Pancreas (tissue), 10 donors: Measurements from ENCODE around the gene ARF1. TPM values are rescaled to one million over a fixed set of nuclear protein-coding genes. Genes with fewer than 3 reads are reported as not detected.

Source experiments
- ATAC-seq, 4 donors: fragments of 200-7000 bp; cut with Tn5 transposase; one replicate each; pipeline versions ENCODE4 v1.8.0 to v1.9.1; 2020; ENCODE audit warnings: mild to moderate bottlenecking in 4 of 4, moderate library complexity in 4 of 4
- DNase-seq, 6 donors: peaks; one replicate each; pipeline ENCODE4 v3.0.0-alpha.2; 2020
- FAIRE-seq: peaks from 2 replicates; lab custom pipeline; 2012; peaks lifted over from hg19 to GRCh38; lab: Jason Lieb, UNC
- H3K27ac ChIP-seq, 4 donors: fragments of 200-600 bp; sonication (generic); 1 replicate in 3 of 4; 2 replicates in 1 of 4; pipeline versions ENCODE4 v1.5.0 to v1.8.0; 2020
- H3K27me3 ChIP-seq, 4 donors: fragments of 200-600 bp; one replicate each; pipeline ENCODE4 v1.8.0; 2021
- H3K36me3 ChIP-seq, 3 donors: fragments of 200-600 bp; sonication (generic) in 1 of 3; one replicate each; pipeline versions ENCODE4 v1.5.0 to v1.8.0; 2020 to 2021
- H3K4me1 ChIP-seq, 3 donors: fragments of 200-600 bp; one replicate each; pipeline ENCODE4 v1.8.0; 2021
- H3K4me3 ChIP-seq, 4 donors: fragments of 200-600 bp; sonication (generic) in 2 of 4; one replicate each; pipeline versions ENCODE4 v1.5.0 to v1.8.0; 2020 to 2021
- H3K9me3 ChIP-seq, 4 donors: fragments of 200-600 bp; one replicate each; pipeline ENCODE4 v1.8.0; 2021
- WGBS, 2 donors: extraction: QIAGEN DNeasy Blood & Tissue Kit; methylation state at CpG; one replicate each; pipeline ENCODE4 v1.1.7; 2013; 5-methylcytosine and 5-hydroxymethylcytosine counted together
- intact Hi-C, 3 donors: fragments of 100-400 bp; cut with DNase I; formaldehyde crosslinking; loops; one replicate each; pipeline versions ENCODE4 v1.11.1 to v1.14.2; 2022
- polyA plus RNA-seq, 2 donors: library from polyadenylated mRNA; stranded (reverse); fragments of 200-250 nt; gene quantifications; one replicate each; pipeline ENCODE4 v1.2.3, GENCODE V29; 2013
- total RNA-seq, 6 donors: library from RNA; stranded (reverse); fragmentation: NEBNext Ultra II Directional in 4 of 6; extraction: Animal tissue kit (Norgen Biotek cat#: 25700) in 4 of 6; gene quantifications; one replicate each; pipeline versions ENCODE4 v1.2.1 to v1.2.4, GENCODE V29; 2021 to 2023
- TF ChIP-seq, protein P1 (sequence below), 4 donors: fragments of 200-600 bp; sonication (generic) in 3 of 4; IDR thresholded peaks; one replicate each; pipeline versions ENCODE4 v1.5.0 to v1.8.0; 2021; ENCODE audit warnings: antibody characterized with exemption in 4 of 4
- donor health status: healthy with polysubstance abuse.
- donor health status: DM: no; HTN: no; CAD: no; lungs with moderate emphysema.
- donor health status: DM: no; HTN: no; CAD: no.
- donor health status: control.
- donor health status: control.
- donor health status: Bipolar disorder and iron deficiency.
- donor health status: DM: yes; HTN: yes; CAD: no.
- donor health status: DM: no; HTN: no; CAD: no.
- donor health status: DM: no; HTN: no; CAD: no.
- donor health status: DM: yes; HTN: yes; CAD: no.

ARF1 gene
- total and polyA plus RNA-seq, 8 donors: 160 to 251 (median 205) TPM

DNA sequence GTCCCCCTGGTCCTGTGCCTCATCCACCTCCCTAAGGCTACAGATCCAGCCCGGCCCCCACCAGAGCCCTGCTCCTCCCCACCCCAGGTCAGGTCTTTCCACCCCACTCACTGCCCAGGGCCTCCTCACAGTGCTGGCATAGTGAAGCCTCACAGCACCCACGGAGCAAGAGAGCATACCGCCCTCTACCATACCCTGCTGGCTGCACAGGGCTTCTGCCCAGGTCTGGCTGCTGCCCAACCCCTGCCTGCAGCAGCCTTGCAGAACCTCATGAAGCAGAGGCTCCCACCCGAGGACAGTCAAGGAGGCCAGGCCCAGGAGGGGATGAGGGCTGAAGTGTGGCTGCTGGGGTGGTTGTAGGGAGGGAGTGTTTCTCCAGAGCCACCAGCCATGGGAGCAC is 19.7 kb upstream of the ARF1 start:
- Histone ChIP-seq H3K4me3 (no peak overlapping the region), H3K27ac (no peak overlapping the region), H3K4me1 (no peaks in the 10 kb centered on the region), H3K9me3 (no peaks in the 10 kb centered on the region), H3K27me3 (no peaks in the 10 kb centered on the region), H3K36me3 (no peaks in the 10 kb centered on the region)
- intact Hi-C loops: no loop called here
- ATAC-seq (no peak), DNase-seq (peak in 1 of 6 donors; percentile 56), FAIRE-seq (no peak)
- whole genome bisulfite sequencing, 2 donors: 57 to 61% methylated on average over 4 of the region's 4 CpGs
- TF ChIP-seq, protein P1, sequence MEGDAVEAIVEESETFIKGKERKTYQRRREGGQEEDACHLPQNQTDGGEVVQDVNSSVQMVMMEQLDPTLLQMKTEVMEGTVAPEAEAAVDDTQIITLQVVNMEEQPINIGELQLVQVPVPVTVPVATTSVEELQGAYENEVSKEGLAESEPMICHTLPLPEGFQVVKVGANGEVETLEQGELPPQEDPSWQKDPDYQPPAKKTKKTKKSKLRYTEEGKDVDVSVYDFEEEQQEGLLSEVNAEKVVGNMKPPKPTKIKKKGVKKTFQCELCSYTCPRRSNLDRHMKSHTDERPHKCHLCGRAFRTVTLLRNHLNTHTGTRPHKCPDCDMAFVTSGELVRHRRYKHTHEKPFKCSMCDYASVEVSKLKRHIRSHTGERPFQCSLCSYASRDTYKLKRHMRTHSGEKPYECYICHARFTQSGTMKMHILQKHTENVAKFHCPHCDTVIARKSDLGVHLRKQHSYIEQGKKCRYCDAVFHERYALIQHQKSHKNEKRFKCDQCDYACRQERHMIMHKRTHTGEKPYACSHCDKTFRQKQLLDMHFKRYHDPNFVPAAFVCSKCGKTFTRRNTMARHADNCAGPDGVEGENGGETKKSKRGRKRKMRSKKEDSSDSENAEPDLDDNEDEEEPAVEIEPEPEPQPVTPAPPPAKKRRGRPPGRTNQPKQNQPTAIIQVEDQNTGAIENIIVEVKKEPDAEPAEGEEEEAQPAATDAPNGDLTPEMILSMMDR (IDR thresholded peaks at IDR 0.05): no peak

DNA sequence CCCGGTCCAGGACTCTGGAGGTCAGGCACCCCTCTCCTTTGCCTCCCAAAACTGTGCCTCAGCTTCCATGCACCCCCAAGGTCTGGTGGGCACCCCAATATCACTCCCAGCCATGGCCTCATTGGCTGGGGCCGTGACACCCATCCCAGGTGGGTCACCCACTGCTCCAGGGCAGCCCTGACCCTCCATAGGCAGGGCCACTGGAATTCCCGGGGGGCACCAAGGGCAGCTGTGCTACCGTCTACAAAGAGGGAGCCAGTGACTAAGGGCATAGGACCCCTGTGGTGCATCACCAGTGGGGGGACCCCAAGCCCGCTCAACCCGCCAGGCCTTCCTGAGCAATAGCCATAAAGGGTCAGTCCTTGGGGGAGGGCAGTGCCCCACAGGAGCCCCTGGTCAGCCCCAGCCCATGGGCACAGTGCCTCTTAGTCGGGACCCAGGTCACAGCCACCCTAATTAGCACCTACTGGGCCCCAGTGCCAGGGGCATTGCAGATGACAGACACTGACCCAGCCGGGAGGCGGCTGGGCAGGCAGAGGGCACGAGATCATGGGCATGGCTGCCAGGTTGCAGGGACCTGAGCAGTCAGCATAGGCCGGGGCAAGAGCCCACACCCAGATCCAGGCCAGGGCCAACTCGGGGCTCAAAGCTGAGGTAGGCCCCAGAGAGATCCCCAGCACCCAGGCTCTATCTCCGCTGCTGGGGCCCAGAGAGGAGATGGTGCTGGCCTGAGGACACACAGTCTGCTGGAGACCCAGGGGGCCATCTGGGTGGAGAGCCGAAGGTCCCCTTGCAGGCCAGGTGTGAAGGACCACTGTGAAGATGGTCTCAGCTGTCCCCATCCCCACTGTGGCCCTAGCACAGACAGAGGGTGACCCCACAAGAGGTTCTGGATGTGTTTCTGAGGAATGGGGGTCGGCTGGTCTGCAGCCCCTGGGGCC is 19.0 kb upstream of the ARF1 start:
- intact Hi-C loops: no loop called here
- no peak for FAIRE-seq
- no peaks in the 10 kb centered on the region for H3K4me1 ChIP-seq
- no peak overlapping the region for H3K27ac ChIP-seq
- H3K27me3 ChIP-seq: no peaks in the 10 kb centered on the region
- H3K36me3 ChIP-seq: no peaks in the 10 kb centered on the region
- no peaks in the 10 kb centered on the region for H3K9me3 ChIP-seq
- no peak overlapping the region for H3K4me3 ChIP-seq
- no peak for ATAC-seq
- TF ChIP-seq, protein P1 (IDR thresholded peaks at IDR 0.05): no peak
- DNase-seq: peak in 1 of 6 donors; percentile 73
- 83 to 86% methylated on average over 15 of the region's 15 CpGs for WGBS, 2 donors

DNA sequence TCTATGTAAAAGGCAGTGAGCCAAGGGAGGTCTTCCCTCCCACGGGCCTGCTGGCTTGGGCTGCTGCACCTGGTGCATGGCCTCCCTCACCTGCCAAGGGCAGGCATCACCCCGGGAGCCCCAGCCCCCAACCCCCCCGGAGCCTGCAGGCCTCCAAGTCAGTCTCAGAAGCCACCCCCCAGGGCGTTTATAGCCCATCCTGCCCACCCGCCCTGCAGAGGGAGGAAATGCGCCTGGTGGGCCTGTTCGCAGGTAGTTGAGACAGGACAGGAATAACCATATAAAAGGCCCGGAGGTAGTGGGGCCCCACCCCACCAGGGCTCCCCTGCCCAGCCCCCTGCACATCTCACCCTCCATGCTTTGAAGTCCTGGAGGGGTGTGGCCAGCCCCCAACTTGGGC is 18.2 kb upstream of the ARF1 start:
- Histone ChIP-seq H3K9me3 (no peaks in the 10 kb centered on the region), H3K4me1 (no peaks in the 10 kb centered on the region), H3K4me3 (no peak overlapping the region), H3K36me3 (no peaks in the 10 kb centered on the region), H3K27me3 (no peaks in the 10 kb centered on the region), H3K27ac (no peak overlapping the region)
- ATAC-seq (no peak), DNase-seq (peak in 1 of 6 donors; percentile 76), FAIRE-seq (no peak)
- intact Hi-C loops: no loop called here
- TF ChIP-seq, protein P1 (IDR thresholded peaks at IDR 0.05): no peak
- WGBS, 2 donors: 57 to 59% methylated on average over 7 to 8 of the region's 8 CpGs

DNA sequence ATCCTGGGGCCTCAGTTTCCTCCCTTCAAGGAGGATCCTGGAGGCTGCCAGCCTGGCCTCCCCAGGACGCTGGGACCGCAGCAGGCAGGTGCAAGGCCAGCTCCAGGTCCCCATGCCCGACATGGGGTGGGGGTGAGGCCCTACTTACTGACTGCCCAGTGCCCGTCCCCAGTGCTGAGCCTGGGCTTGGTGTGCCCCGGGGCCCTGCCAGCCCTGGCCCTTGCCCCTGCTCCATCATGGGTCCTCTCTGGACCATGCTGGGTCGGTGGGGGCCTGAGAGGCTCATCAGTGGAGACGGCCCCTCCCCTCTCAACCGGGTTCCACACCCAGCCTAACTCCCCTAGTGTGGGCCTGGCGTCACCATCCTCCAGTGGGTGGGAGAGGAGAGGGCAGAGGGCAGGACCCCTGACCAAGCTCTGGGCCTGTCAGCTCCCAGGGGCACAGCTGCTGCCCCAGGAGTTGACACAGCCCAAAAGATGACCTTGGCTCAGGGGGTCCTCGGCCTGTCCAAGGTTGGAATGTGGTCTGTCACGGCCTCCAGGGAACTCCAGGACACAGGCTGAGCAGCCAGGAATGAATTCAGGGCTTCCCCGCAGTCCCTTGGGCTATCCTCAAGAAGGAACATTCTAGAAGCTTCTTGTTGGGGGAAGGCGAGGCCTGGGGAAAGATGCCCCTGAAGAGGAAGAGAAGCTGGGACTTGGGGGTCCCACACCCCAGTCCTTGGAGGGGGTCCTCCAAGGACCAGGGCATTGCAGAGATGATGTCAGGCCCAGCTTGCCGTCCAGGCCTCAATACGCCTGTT is 17.6 kb upstream of the ARF1 start:
- Histone ChIP-seq H3K4me1 (no peaks in the 10 kb centered on the region), H3K27me3 (no peaks in the 10 kb centered on the region), H3K9me3 (no peaks in the 10 kb centered on the region), H3K27ac (no peak overlapping the region), H3K4me3 (no peak overlapping the region), H3K36me3 (no peaks in the 10 kb centered on the region)
- intact Hi-C loops: no loop called here
- no peak for FAIRE-seq
- 66 to 74% methylated on average over 14 to 15 of the region's 15 CpGs for WGBS, 2 donors
- TF ChIP-seq, protein P1 (IDR thresholded peaks at IDR 0.05): no peak
- DNase-seq: peak in 1 of 6 donors; percentile 67
- ATAC-seq: no peak
